Psoas muscle (tissue), 8 donors: ENCODE results near the gene KDM2B. TPM values are rescaled to one million over a fixed set of nuclear protein-coding genes. Genes with fewer than 3 reads are reported as not detected.
A peak's percentile ranks its signal among the peaks of the same experiment; 100 is the strongest.

Experiments
- ATAC-seq, 4 donors: fragments of 200-7000 bp; cut with Tn5 transposase; one replicate each; pipeline ENCODE4 v1.9.1; 2020; ENCODE audit warnings: moderate library complexity in 3 of 4, mild to moderate bottlenecking in 2 of 4
- DNase-seq, 2 donors: peaks; one replicate each; pipeline ENCODE4 v3.0.0-alpha.2; 2020
- H3K27ac ChIP-seq: fragments of 200-600 bp; one replicate; pipeline ENCODE4 v1.8.0; 2022
- H3K27me3 ChIP-seq, 3 donors: fragments of 200-600 bp in 1 of 3; one replicate each; pipeline versions ENCODE4 v1.6.1 to v1.8.0; 2013 to 2022; ENCODE audit warnings: low read length in 2 of 3, mild to moderate bottlenecking in 2 of 3, moderate library complexity in 1 of 3; ENCODE audit not compliant: insufficient read depth in 3 of 3
- H3K36me3 ChIP-seq, 2 donors: fragments of 200-600 bp in 1 of 2; one replicate each; pipeline versions ENCODE4 v1.6.1 to v1.8.0; 2013 to 2022; ENCODE audit warnings: low read depth in 1 of 2, mild to moderate bottlenecking in 1 of 2, moderate library complexity in 1 of 2; ENCODE audit not compliant: insufficient read depth in 1 of 2
- H3K4me1 ChIP-seq: fragments of 200-600 bp; one replicate; pipeline ENCODE4 v1.8.0; 2022
- H3K4me3 ChIP-seq: fragments of 200-600 bp; one replicate; pipeline ENCODE4 v1.8.0; 2022; ENCODE audit warnings: mild to moderate bottlenecking
- H3K9me3 ChIP-seq: fragments of 200-600 bp; one replicate; pipeline ENCODE4 v1.8.0; 2022
- CTCF ChIP-seq: fragments of 200-600 bp; IDR thresholded peaks from one replicate; pipeline ENCODE4 v1.8.0; 2022; ENCODE audit warnings: antibody characterized with exemption
- WGBS, 3 donors: extraction: QIAGEN DNeasy Blood & Tissue Kit; methylation state at CpG; one replicate each; pipeline versions ENCODE4 v1.1.6 to v1.1.7; 2013; 5-methylcytosine and 5-hydroxymethylcytosine counted together
- intact Hi-C, 2 donors: fragments of 100-400 bp; cut with DNase I; formaldehyde crosslinking; loops; one replicate each; pipeline versions ENCODE4 v1.11.0 to v1.14.2; 2022
- polyA plus RNA-seq, 3 donors: library from polyadenylated mRNA; stranded (reverse); fragments of 200-250 nt; gene quantifications; one replicate each; pipeline ENCODE4 v1.2.3, GENCODE V29; 2013
- total RNA-seq, 4 donors: library from RNA; stranded (reverse); fragmentation: NEBNext Ultra II Directional in 2 of 4; extraction: Animal tissue kit (Norgen Biotek cat#: 25700) in 2 of 4; gene quantifications; one replicate each; pipeline versions ENCODE4 v1.2.1 to v1.2.4, GENCODE V29; 2021 to 2023
- donor health status: healthy with polysubstance abuse.
- donor health status: DM: no; HTN: no; CAD: no; lungs with moderate emphysema.
- donor health status: Bipolar disorder and iron deficiency.
- donor health status: healthy.
- donor health status: DM: yes; HTN: yes; CAD: no.
- donor health status: DM: no; HTN: no; CAD: no.
- donor health status: DM: no; HTN: no; CAD: no.
- donor health status: DM: yes; HTN: yes; CAD: no.

Gene KDM2B
- total and polyA plus RNA-seq, 7 donors: 6.3 to 11.5 (median 9.9) TPM

GRCh38 chr12:121577443-121578180 is 3.2 kb downstream of the KDM2B start:
- H3K4me1 ChIP-seq: peaks cover 31% of the 10 kb centered on the region
- WGBS, 3 donors: 91 to 92% (median 92%) methylated on average over 10 of the region's 10 CpGs
- intact Hi-C loops: loop anchor here (5.0 kb wide), 1 partner anchor 50 kb away; the partner anchor contains the start of gene ORAI1 (in 2 of the 2)
- no peak for TF ChIP-seq CTCF
- no peaks in the 10 kb centered on the region for H3K9me3 ChIP-seq
- peaks cover 0 to 18% of the 10 kb centered on the region in 2 donors for H3K36me3 ChIP-seq
- ATAC-seq (no peak), DNase-seq (no peak)
- H3K27ac ChIP-seq: peak overlapping the region; percentile 93
- peak overlapping the region; percentile 82 for H3K4me3 ChIP-seq
- no peaks in the 10 kb centered on the region for H3K27me3 ChIP-seq

- WGBS, 3 donors: 33 to 56% (median 36%) methylated on average over 4 of the region's 4 CpGs
- TF ChIP-seq CTCF: no peak
- no peaks in the 10 kb centered on the region for H3K27me3 ChIP-seq
- DNase-seq (no peak), ATAC-seq (no peak)
- no peaks in the 10 kb centered on the region for H3K9me3 ChIP-seq
- no peak overlapping the region for H3K4me3 ChIP-seq
- H3K4me1 ChIP-seq: peaks cover 25% of the 10 kb centered on the region
- intact Hi-C loops: loop anchor here (5.0 kb wide), 1 partner anchor 50 kb away; the partner anchor contains the start of gene ORAI1 (in 2 of the 2)
- H3K36me3 ChIP-seq: peaks cover 0 to 19% of the 10 kb centered on the region in 2 donors
- peak overlapping the region; percentile 93 for H3K27ac ChIP-seq
These were observed 3.9 kb downstream of the KDM2B start for GRCh38 chr12:121576851-121577391.

- Histone ChIP-seq H3K4me1 (peaks cover 18% of the 10 kb centered on the region), H3K36me3 (peaks cover 0 to 24% of the 10 kb centered on the region in 2 donors), H3K9me3 (no peaks in the 10 kb centered on the region), H3K4me3 (no peak overlapping the region), H3K27ac (no peak overlapping the region), H3K27me3 (no peaks in the 10 kb centered on the region)
- TF ChIP-seq CTCF: no peak
- 78 to 81% (median 79%) methylated on average over 13 of the region's 13 CpGs for WGBS, 3 donors
- ATAC-seq (no peak), DNase-seq (no peak)
- intact Hi-C loops: loop anchor here (5.0 kb wide), 1 partner anchor 51 kb away; the partner anchor contains the start of gene ORAI1 (in 2 of the 2)
These were observed 4.7 kb downstream of the KDM2B start for GRCh38 chr12:121575952-121576625.

- no peak for ATAC-seq
- H3K9me3 ChIP-seq: no peaks in the 10 kb centered on the region
- DNase-seq: no peak
- peaks cover 15% of the 10 kb centered on the region for H3K4me1 ChIP-seq
- intact Hi-C loops: loop anchor here (5.0 kb wide), 1 partner anchor 52 kb away; the partner anchor contains the start of gene ORAI1 (in 2 of the 2)
- H3K36me3 ChIP-seq: peaks cover 0 to 31% of the 10 kb centered on the region in 2 donors
- 76 to 100% (median 93%) methylated on average over 1 of the region's 1 CpG for WGBS, 3 donors
- H3K4me3 ChIP-seq: no peak overlapping the region
- no peak overlapping the region for H3K27ac ChIP-seq
- H3K27me3 ChIP-seq: no peaks in the 10 kb centered on the region
- no peak for TF ChIP-seq CTCF
These were observed 5.8 kb downstream of the KDM2B start for GRCh38 chr12:121575051-121575450.
